Suppressor macrophage treated with lipopolysaccharide for 4 hours (primary cell): Measurements from ENCODE around the gene KIF21A.

ENCODE experiments used
- DNase-seq: peaks from one replicate; pipeline ENCODE4 v3.0.0-alpha.2; 2020

Gene KIF21A

GRCh38 chr12:39252628-39253027 is 190.3 kb downstream of the KIF21A start:
- no peak for DNase-seq
